SU-DHL-6 (cell line): ENCODE data around the gene XRN2.
"Not testable (repeated sequence)": the region's sequence is repeated elsewhere in the genome, so short reads cannot be mapped to it uniquely, and the experiment has no call there.

Source experiments
- H2AFZ ChIP-seq: fragments of 200-600 bp; sonication (generic); 2 replicates; pipeline ENCODE4 v1.6.1; 2014; ENCODE audit warnings: low read depth, mild to moderate bottlenecking, moderate library complexity, mixed read lengths, antibody characterized with exemption, low read length; ENCODE audit not compliant: severe bottlenecking
- H3F3A ChIP-seq: fragments of 200-600 bp; shearing (Covaris generic); 2 replicates; pipeline ENCODE4 v1.6.0; 2016; ENCODE audit warnings: antibody characterized with exemption, mild to moderate bottlenecking; ENCODE audit not compliant: insufficient read depth
- H3K27ac ChIP-seq: fragments of 200-600 bp; sonication (generic); 2 replicates; pipeline ENCODE4 v1.5.1; 2016; ENCODE audit warnings: low read depth, mild to moderate bottlenecking, low read length, moderate library complexity, mixed read lengths
- H3K27me3 ChIP-seq: fragments of 200-600 bp; sonication (generic), shearing (Covaris generic); 2 replicates; pipeline ENCODE4 v1.6.0; 2014; ENCODE audit warnings: mild to moderate bottlenecking, low read length
- H3K36me3 ChIP-seq: fragments of 200-600 bp; sonication (generic); 2 replicates; pipeline ENCODE4 v1.6.1; 2014; ENCODE audit warnings: mild to moderate bottlenecking, low read length, mixed read lengths
- H3K4me2 ChIP-seq: fragments of 300-600, 200-600 bp; shearing (Covaris generic), sonication (generic); 2 replicates; pipeline ENCODE4 v1.6.0; 2014; ENCODE audit warnings: low read length, low read depth, mild to moderate bottlenecking; ENCODE audit not compliant: poor library complexity, severe bottlenecking
- H3K4me3 ChIP-seq: fragments of 200-600 bp; sonication (generic); 2 replicates; pipeline ENCODE4 v1.5.1; 2014; ENCODE audit warnings: antibody characterized with exemption, low read length, mild to moderate bottlenecking, mixed read lengths; ENCODE audit not compliant: insufficient read depth, poor library complexity, severe bottlenecking
- H3K79me2 ChIP-seq: fragments of 200-600 bp; sonication (generic); 2 replicates; pipeline ENCODE4 v1.6.1; 2014; ENCODE audit warnings: mild to moderate bottlenecking, low read length, moderate library complexity; ENCODE audit not compliant: insufficient read depth
- H3K9ac ChIP-seq: fragments of 200-600 bp; sonication (generic); 2 replicates; pipeline ENCODE4 v1.7.0; 2014; ENCODE audit warnings: mild to moderate bottlenecking, low read length
- H3K9me2 ChIP-seq: fragments of 200-600 bp; sonication (generic); replicated peaks from 2 replicates; pipeline ENCODE4 v1.6.1; 2014; ENCODE audit warnings: low read length; ENCODE audit not compliant: insufficient read depth
- H3K9me3 ChIP-seq: fragments of 200-600 bp; sonication (generic); 2 replicates; pipeline ENCODE4 v1.6.1; 2014; ENCODE audit warnings: low read length, mixed read lengths; ENCODE audit not compliant: insufficient read depth
- H4K20me1 ChIP-seq: fragments of 200-600 bp; sonication (generic); 2 replicates; pipeline ENCODE4 v1.6.1; 2014; ENCODE audit warnings: low read depth, mild to moderate bottlenecking, antibody characterized with exemption, low read length, moderate library complexity, mixed read lengths
- EZH2phosphoT487 ChIP-seq: fragments of 200-600 bp; sonication (generic), shearing (Covaris generic); conservative IDR thresholded peaks from 2 replicates; pipeline ENCODE4 v1.6.1; 2018; ENCODE audit warnings: mild to moderate bottlenecking, antibody characterized with exemption, low read length, moderate library complexity, mixed read lengths
- TF ChIP-seq, protein P1 (sequence below): fragments of 200-600 bp; sonication (generic); IDR thresholded peaks from one replicate; pipeline ENCODE4 v1.5.1; 2017; ENCODE audit warnings: antibody characterized with exemption, mild to moderate bottlenecking, low read length, moderate library complexity; ENCODE audit not compliant: insufficient read depth, poor library complexity, severe bottlenecking

XRN2 gene

DNA sequence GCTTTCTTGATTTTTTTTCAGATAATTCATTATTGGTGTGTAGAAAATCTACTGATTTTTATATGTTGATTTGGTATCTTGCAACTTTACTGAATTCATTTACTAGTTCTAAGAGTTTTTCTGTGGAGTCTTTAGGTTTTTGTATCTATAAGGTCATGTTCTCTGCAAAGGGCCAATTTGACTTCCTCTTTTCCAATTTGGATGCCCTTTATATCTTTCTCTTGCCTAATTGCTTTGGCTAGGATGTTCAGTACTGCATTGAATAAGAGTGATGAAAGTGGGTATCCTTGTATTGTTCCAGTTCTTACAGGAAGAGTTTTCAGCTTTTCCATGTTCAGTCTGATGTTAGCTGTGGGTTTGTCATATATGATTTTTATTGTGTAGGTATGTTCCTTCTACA lies 108.6 kb downstream of the XRN2 start:
- Histone ChIP-seq H3K79me2 (no peaks in the 10 kb centered on the region), H3K9me2 (no peaks in the 10 kb centered on the region), H3K9ac (no peak overlapping the region), H4K20me1 (no peaks in the 10 kb centered on the region), H3K4me2 (no peak overlapping the region), H3K36me3 (no peaks in the 10 kb centered on the region), H2AFZ (no peak overlapping the region), H3K27me3 (no peaks in the 10 kb centered on the region), H3F3A (no peaks in the 10 kb centered on the region), H3K4me3 (no peak overlapping the region), H3K27ac (no peak overlapping the region), H3K9me3 (no peaks in the 10 kb centered on the region)
- TF ChIP-seq, protein P1, sequence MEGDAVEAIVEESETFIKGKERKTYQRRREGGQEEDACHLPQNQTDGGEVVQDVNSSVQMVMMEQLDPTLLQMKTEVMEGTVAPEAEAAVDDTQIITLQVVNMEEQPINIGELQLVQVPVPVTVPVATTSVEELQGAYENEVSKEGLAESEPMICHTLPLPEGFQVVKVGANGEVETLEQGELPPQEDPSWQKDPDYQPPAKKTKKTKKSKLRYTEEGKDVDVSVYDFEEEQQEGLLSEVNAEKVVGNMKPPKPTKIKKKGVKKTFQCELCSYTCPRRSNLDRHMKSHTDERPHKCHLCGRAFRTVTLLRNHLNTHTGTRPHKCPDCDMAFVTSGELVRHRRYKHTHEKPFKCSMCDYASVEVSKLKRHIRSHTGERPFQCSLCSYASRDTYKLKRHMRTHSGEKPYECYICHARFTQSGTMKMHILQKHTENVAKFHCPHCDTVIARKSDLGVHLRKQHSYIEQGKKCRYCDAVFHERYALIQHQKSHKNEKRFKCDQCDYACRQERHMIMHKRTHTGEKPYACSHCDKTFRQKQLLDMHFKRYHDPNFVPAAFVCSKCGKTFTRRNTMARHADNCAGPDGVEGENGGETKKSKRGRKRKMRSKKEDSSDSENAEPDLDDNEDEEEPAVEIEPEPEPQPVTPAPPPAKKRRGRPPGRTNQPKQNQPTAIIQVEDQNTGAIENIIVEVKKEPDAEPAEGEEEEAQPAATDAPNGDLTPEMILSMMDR: no peak
- TF ChIP-seq EZH2phosphoT487: no peak

GRCh38 chr20:21413996-21414395 lies 110.9 kb downstream of the XRN2 start:
- not testable (repeated sequence) for H3K4me2 ChIP-seq, H4K20me1 ChIP-seq, H3K4me3 ChIP-seq, H2AFZ ChIP-seq, H3F3A ChIP-seq, H3K27ac ChIP-seq, H3K9me2 ChIP-seq, H3K9me3 ChIP-seq, H3K9ac ChIP-seq, H3K79me2 ChIP-seq, H3K27me3 ChIP-seq, H3K36me3 ChIP-seq

DNA sequence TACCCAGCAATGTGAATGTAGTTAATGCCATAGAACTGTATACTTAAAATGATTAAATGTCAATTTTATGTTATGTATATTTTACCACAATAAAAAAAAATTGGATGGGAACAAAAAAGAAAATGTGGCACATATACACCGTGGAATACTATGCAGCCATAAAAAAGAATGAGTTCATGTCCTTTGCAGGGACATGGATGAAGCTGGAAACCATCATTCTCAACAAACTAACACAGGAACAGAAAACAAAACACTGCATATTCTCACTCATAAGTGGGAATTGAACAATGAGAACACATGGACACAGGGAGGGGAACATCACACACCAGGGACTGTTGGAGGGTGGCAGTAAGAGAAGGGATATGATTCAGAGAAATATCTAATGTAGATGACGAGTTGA lies 116.0 kb downstream of the XRN2 start:
- not testable (repeated sequence) for H2AFZ ChIP-seq, H3K4me2 ChIP-seq, H3K4me3 ChIP-seq, H3K9me3 ChIP-seq, H3K79me2 ChIP-seq, H3K9ac ChIP-seq, H3K36me3 ChIP-seq, H3K27me3 ChIP-seq, H3K27ac ChIP-seq, H4K20me1 ChIP-seq, H3F3A ChIP-seq, H3K9me2 ChIP-seq

GRCh38 chr20:21421601-21422236 lies 118.6 kb downstream of the XRN2 start:
- H3K4me3 ChIP-seq: no peak overlapping the region
- no peaks in the 10 kb centered on the region for H3K9me3 ChIP-seq
- H3K4me2 ChIP-seq: no peak overlapping the region
- H3K27me3 ChIP-seq: no peaks in the 10 kb centered on the region
- no peak overlapping the region for H3K9ac ChIP-seq
- no peaks in the 10 kb centered on the region for H3K9me2 ChIP-seq
- H3K36me3 ChIP-seq: no peaks in the 10 kb centered on the region
- no peaks in the 10 kb centered on the region for H4K20me1 ChIP-seq
- no peak overlapping the region for H2AFZ ChIP-seq
- H3K27ac ChIP-seq: no peak overlapping the region
- H3F3A ChIP-seq: no peaks in the 10 kb centered on the region
- no peak for TF ChIP-seq EZH2phosphoT487
- TF ChIP-seq, protein P1: no peak
- H3K79me2 ChIP-seq: no peaks in the 10 kb centered on the region

- H3K9ac ChIP-seq, H3K27ac ChIP-seq, H3F3A ChIP-seq, H2AFZ ChIP-seq, H3K9me3 ChIP-seq, H3K27me3 ChIP-seq, H3K9me2 ChIP-seq, H3K4me3 ChIP-seq, H3K4me2 ChIP-seq, H3K79me2 ChIP-seq, H4K20me1 ChIP-seq, H3K36me3 ChIP-seq: not testable (repeated sequence)
Measured at GRCh38 chr20:21423712-21424111, 120.6 kb downstream of the XRN2 start.
